Uterus (tissue), 4 donors: ENCODE results near the gene DNAJC4. TPM values are rescaled to one million over a fixed set of nuclear protein-coding genes. Genes with fewer than 3 reads are reported as not detected.

Source experiments
- DNase-seq, 2 donors: peaks; one replicate each; pipeline ENCODE4 v3.0.0-alpha.2; 2019 to 2020
- H3K27ac ChIP-seq, 2 donors: fragments of 200-600 bp; sonication (generic); 1 replicate in 1 of 2; 2 replicates in 1 of 2; pipeline ENCODE4 v1.5.1; 2016 to 2018
- H3K27me3 ChIP-seq, 2 donors: fragments of 200-600 bp; sonication (generic); one replicate each; pipeline ENCODE4 v1.5.1; 2018 to 2019; ENCODE audit warnings: control low read depth in 1 of 2
- H3K36me3 ChIP-seq, 2 donors: fragments of 200-600 bp; sonication (generic); one replicate each; pipeline ENCODE4 v1.5.1; 2019; ENCODE audit warnings: control low read depth in 1 of 2
- H3K4me1 ChIP-seq, 2 donors: fragments of 200-600 bp; sonication (generic); one replicate each; pipeline ENCODE4 v1.5.1; 2018 to 2019; ENCODE audit warnings: control low read depth in 1 of 2
- H3K4me3 ChIP-seq, 2 donors: fragments of 200-600 bp; sonication (generic); 1 replicate in 1 of 2; 2 replicates in 1 of 2; pipeline ENCODE4 v1.5.1; 2018 to 2019; ENCODE audit warnings: mild to moderate bottlenecking in 1 of 2
- H3K9me3 ChIP-seq, 2 donors: fragments of 200-600 bp; sonication (generic); one replicate each; pipeline ENCODE4 v1.5.1; 2019; ENCODE audit warnings: control low read depth in 1 of 2
- CTCF ChIP-seq, 4 experiments: fragments of 200-600 bp in 2 of 4; fragments of 450-650 bp in 2 of 4; sonication (generic) in 2 of 4; IDR thresholded peaks; one replicate each; pipeline ENCODE4 v1.5.1; 2016 to 2019; ENCODE audit warnings: antibody characterized with exemption in 4 of 4, mild to moderate bottlenecking in 2 of 4, moderate library complexity in 1 of 4
- POLR2A ChIP-seq, 2 donors: fragments of 450-650 bp; IDR thresholded peaks; one replicate each; pipeline ENCODE4 v1.6.1; 2016; ENCODE audit warnings: antibody characterized with exemption in 2 of 2, mild to moderate bottlenecking in 1 of 2, moderate library complexity in 1 of 2
- intact Hi-C: fragments of 100-400 bp; cut with DNase I; formaldehyde crosslinking; loops from one replicate; pipeline ENCODE4 v1.15.1; 2023; ENCODE audit warnings: low total_unique reads
- total RNA-seq, 4 donors: library from RNA; depleted of rRNA in 3 of 4; stranded (reverse); fragments of >200 nt in 3 of 4; gene quantifications; one replicate each; pipeline versions ENCODE4 v1.1.0 to v1.2.4, GENCODE V29; 2014 to 2023
- donor health status: DM: yes; HTN: yes; CAD: no.

The DNAJC4 gene
- total RNA-seq, 4 donors from 2014 or later: 7.9 to 28.6 (median 16.6) TPM; not detected in 1

DNA sequence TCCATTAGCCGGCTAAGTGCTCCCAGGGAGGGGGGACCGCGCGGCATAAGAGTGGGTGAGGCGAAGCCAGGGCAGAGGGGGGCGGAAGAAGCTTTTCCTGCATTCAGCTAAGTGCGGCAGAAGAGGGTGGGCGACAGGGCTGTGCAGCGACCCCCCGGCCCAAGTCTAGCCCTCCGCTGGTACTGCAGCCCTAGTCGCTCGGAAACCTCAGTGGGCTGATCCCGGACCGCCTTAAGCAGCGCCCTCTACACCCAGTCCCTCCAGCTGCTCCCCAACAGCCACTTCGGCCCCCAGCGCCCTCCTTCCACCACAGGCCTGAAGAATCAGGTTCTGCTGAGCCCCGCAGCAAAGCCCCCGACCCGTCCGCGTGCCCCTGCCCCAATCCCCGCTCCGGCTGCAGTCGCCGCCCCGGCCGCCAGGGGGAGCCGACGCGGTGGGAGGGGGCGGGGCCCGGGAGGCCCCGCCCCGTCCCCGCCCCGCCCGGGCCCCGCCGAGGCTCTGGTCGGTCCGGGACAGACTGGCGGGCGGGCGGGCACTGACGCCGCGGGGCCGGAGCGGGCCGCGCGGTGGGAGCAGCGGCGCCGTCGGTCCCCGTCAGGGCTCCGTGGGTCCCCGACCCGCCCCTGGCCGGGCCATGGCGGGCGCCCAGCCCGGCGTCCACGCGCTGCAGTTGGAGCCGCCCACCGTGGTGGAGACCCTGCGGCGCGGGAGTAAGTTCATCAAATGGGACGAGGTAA is 20.8 kb downstream of the DNAJC4 start, which contains the start of gene PLCB3:
TSS of gene PLCB3 (plus strand) at position 515 of the 737 bp plus-strand sequence. CDS start at position 635, 120 bp downstream.
- TF ChIP-seq CTCF (IDR thresholded peaks at IDR 0.05) (peak; percentile 70 to 95 (median 85)), POLR2A (IDR thresholded peaks at IDR 0.05) (peak; percentile 82)
- Histone ChIP-seq H3K36me3 (no peaks in the 10 kb centered on the region), H3K4me3 (peak within 1 kb of the TSS; percentile 82 to 88), H3K9me3 (no peaks in the 10 kb centered on the region), H3K4me1 (peaks cover 0 to 16% of the 10 kb centered on the region in 2 donors), H3K27me3 (no peaks in the 10 kb centered on the region), H3K27ac (peak within 1 kb of the TSS; percentile 63 to 75)
- intact Hi-C loops: no loop called here
- DNase-seq: peak in 1 of 2 donors; percentile 70

DNA sequence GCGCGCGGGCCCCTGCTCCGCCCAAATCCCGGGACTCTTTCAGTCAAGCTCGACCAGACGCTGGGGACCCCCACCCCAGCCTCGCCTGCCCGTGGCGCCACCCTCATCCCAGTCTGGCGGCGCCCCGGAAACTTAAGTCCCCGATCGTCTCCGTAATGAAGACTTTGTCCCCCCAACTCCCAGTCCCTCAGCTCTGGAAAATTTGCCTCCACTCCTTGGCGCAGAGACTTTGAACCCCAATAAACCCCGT is 21.3 kb downstream of the DNAJC4 start:
- Histone ChIP-seq H3K4me3 (peak overlapping the region; percentile 82 to 88), H3K4me1 (peaks cover 0 to 16% of the 10 kb centered on the region in 2 donors), H3K27ac (peak overlapping the region; percentile 63 to 75), H3K9me3 (no peaks in the 10 kb centered on the region), H3K36me3 (no peaks in the 10 kb centered on the region), H3K27me3 (no peaks in the 10 kb centered on the region)
- no peak for TF ChIP-seq POLR2A (IDR thresholded peaks at IDR 0.05)
- no peak for DNase-seq
- intact Hi-C loops: no loop called here

GRCh38 chr11:64252003-64252872 is 21.9 kb downstream of the DNAJC4 start:
- intact Hi-C loops: no loop called here
- peak; percentile 58 for DNase-seq

DNA sequence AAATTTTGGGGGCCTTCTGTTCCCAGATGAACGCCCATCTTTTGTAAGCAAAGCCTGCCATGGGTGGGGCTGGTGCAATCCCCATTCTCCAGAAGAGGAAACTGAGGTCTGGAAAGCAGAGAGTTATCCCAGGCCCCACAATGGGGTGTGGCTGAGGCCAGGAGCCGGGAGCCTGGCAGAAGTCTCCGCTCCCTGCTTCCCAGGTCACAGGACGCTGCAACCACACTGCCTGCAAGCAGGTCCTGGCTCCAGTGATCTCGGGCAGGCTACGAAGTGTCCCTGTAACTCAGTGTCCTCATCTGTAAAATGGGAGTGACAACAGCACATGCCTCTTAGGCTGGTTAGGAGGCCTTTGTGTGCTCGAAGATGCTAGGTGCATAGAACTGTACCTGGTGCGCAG is 22.7 kb downstream of the DNAJC4 start:
- H3K9me3 ChIP-seq: no peaks in the 10 kb centered on the region
- peak overlapping the region in 1 of 2 donors; percentile 88 for H3K4me3 ChIP-seq
- peaks cover 0 to 12% of the 10 kb centered on the region in 2 donors for H3K4me1 ChIP-seq

More at GRCh38 chr11:64252003-64252872, 21.9 kb downstream of the DNAJC4 start:
- TF ChIP-seq POLR2A (IDR thresholded peaks at IDR 0.05) (no peak), CTCF (IDR thresholded peaks at IDR 0.05) (peak in 2 of 4 experiments; percentile 28 to 32)
- Histone ChIP-seq H3K27me3 (no peaks in the 10 kb centered on the region), H3K36me3 (no peaks in the 10 kb centered on the region), H3K4me3 (peak overlapping the region; percentile 82 to 88), H3K9me3 (no peaks in the 10 kb centered on the region), H3K27ac (peak overlapping the region; percentile 63 to 75), H3K4me1 (peaks cover 0 to 16% of the 10 kb centered on the region in 2 donors)

GRCh38 chr11:64253481-64253880 is 23.1 kb downstream of the DNAJC4 start:
- intact Hi-C loops: no loop called here
- DNase-seq: no peak
- Histone ChIP-seq H3K4me3 (no peak overlapping the region), H3K4me1 (peaks cover 0 to 12% of the 10 kb centered on the region in 2 donors), H3K9me3 (no peaks in the 10 kb centered on the region), H3K36me3 (no peaks in the 10 kb centered on the region), H3K27me3 (no peaks in the 10 kb centered on the region), H3K27ac (no peak overlapping the region)
- TF ChIP-seq POLR2A (IDR thresholded peaks at IDR 0.05): no peak
- TF ChIP-seq CTCF (IDR thresholded peaks at IDR 0.05): no peak

More for the DNA sequence above, 22.7 kb downstream of the DNAJC4 start:
- TF ChIP-seq CTCF (IDR thresholded peaks at IDR 0.05) (no peak), POLR2A (IDR thresholded peaks at IDR 0.05) (no peak)
- peak overlapping the region; percentile 63 to 75 for H3K27ac ChIP-seq
- H3K36me3 ChIP-seq: no peaks in the 10 kb centered on the region
- intact Hi-C loops: no loop called here
- H3K27me3 ChIP-seq: no peaks in the 10 kb centered on the region
- DNase-seq: no peak
